Glomerular endothelial cell (primary cell): ENCODE data around the gene LRRC15. TPM values are rescaled to one million over a fixed set of nuclear protein-coding genes. Genes with fewer than 3 reads are reported as not detected.

Experiments
- DNase-seq: peaks from one replicate; pipeline ENCODE4 v3.0.0-alpha.2; 2011; ENCODE audit warnings: low read depth, low spot score; ENCODE audit errors: extremely low read depth
- total RNA-seq: library from RNA; depleted of rRNA; stranded (reverse); fragments of >200 nt; gene quantifications from 2 replicates; pipeline ENCODE4 v1.2.3, GENCODE V29; 2015

Gene LRRC15
- total RNA-seq, 1 donor from 2014 or later: not detected

GRCh38 chr3:194386066-194386465 lies 16.5 kb upstream of the LRRC15 start:
- no peak for DNase-seq

- DNase-seq: no peak
These were observed 15.0 kb upstream of the LRRC15 start for GRCh38 chr3:194384569-194385001.

- DNase-seq: no peak
These were observed 14.6 kb upstream of the LRRC15 start for GRCh38 chr3:194384156-194384555.

DNA sequence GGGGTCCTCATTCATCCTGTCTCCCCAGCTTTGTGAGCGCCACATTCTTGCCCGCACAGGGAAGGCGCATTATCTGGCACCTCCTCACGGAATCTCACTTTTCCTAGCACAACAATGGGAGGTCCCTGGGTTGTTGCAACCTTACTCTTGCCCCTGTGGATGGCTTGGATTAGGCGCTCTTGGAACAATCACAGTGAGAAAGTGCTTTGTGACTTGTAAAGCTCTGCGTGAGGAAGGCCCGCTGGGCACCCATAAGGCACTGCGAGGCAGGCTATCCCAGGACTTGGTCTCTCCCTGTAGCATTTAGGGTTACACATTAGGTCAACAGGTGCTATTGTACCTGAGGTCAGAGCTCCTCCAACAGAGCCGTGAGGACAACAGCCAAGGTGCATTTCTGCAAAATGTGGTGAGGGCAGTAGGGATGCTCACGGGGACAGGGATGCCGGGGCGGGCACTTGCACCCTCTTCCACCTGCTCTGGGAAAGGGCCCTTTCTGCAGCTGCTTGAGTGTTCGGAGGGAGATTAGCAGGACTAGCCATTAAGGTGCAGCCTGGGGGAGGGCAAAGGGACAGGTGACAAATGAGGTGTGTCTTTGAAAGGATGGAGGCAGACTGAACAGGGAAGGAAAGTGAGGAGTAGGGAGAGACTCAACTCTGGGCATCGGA lies 13.9 kb upstream of the LRRC15 start:
- DNase-seq: no peak

DNA sequence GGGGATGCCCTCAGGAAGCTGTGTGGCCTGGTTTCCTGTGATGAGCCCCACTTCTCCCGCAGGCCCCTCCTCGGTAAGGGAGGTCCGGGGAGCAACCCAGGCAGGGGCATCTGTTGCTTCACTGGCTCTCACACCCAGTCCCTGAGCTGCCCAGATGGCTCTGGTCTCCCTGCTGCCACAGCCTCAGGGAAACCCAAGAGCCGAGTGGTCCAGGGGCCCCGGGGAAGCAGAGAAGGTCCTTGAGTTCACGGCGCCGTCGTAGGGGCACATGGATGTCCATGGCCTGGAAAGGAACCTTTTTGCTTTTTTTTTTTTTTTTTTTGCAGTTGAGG lies 13.3 kb upstream of the LRRC15 start:
- no peak for DNase-seq

DNA sequence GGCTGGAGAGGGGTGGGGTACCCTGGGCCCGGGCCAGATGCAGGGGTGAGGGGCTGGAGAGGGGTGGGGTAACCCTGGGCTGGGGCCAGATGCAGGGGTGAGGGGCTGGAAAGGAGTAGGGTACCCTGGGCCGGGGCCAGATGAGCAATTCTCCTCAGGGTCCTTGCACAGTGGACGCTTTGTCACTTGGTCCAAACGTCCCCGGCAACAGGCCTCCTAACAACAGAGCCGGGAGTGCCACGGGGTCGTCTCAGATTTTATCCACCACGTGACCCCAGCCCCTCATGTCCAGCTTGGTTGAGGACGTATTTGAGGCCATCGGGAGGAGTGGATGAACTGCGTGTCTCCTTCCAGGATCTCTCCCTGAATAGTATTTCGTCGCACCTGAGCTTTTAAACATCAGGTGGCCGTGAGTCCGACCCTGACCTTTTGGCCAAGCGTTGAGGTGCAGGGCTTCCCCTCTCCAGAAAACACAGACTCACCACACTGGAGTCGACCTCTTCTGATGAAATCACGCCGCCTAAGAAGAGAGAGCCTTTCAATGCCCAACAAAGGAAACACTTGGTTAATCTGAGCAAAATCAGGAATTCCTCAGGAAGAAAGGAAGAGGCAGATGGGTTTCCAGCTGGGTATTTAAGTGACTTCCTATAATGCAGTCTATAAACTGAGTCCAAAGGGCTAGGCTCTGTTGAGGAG lies 12.8 kb upstream of the LRRC15 start:
- DNase-seq: no peak

DNA sequence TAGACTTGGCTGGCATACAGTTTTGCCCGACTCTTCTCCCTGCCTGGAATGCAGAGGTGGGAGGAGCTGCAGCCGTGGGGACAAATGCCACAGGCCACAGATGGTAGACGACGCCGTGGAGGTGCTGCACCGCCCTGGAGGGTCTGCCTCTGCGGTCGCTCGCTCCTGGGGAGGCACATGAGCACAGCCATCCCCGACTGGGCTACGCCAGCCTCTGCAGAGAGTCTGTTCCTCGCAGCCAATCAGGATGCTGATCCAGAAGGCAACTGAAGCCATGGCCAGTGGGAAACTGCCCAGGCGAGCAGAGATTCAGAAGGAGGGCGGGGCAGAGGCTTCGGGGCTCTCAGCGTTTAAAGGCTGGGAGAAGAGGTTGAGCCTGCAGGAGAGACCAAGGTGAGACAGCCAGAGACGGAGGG lies 11.9 kb upstream of the LRRC15 start:
- no peak for DNase-seq

GRCh38 chr3:194380326-194380725 lies 10.8 kb upstream of the LRRC15 start:
- no peak for DNase-seq

GRCh38 chr3:194379651-194380050 lies 10.1 kb upstream of the LRRC15 start:
- no peak for DNase-seq

DNA sequence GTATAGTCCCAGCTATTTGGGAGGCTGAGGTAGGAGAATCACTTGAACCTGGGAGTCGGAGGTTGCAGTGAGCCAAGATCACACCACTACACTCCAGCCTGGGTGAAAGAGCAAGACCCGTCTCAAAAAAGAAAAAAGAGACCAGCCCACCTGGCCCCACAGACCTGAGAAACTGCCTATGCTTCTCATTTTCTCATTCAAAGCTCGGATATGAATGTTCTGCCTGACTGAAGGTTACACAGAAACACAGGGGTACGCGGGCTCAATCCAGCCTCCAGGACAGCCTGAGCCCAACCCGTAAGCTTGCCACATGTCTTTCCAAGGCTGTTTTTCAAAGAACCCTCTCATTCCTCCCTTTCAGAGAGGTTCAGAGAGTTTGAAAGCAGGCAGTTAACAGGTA lies 9.7 kb upstream of the LRRC15 start:
- DNase-seq: no peak

GRCh38 chr3:194377708-194378107 lies 8.2 kb upstream of the LRRC15 start:
- DNase-seq: no peak

DNA sequence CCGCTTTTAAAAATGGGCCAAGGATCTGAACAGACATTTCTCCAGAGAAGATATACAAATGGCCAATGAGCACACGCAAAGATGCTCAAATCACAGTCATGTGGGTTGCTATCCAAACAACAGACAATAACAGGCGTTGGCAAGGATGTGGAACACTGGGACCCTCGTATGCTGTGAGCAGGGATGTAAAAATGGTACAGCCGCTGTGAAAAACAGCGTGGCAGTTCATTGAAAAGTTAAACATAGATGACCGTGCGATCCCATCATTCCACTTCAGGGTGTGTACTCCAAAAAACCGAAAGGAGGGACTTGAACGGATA lies 6.7 kb upstream of the LRRC15 start:
- no peak for DNase-seq

DNA sequence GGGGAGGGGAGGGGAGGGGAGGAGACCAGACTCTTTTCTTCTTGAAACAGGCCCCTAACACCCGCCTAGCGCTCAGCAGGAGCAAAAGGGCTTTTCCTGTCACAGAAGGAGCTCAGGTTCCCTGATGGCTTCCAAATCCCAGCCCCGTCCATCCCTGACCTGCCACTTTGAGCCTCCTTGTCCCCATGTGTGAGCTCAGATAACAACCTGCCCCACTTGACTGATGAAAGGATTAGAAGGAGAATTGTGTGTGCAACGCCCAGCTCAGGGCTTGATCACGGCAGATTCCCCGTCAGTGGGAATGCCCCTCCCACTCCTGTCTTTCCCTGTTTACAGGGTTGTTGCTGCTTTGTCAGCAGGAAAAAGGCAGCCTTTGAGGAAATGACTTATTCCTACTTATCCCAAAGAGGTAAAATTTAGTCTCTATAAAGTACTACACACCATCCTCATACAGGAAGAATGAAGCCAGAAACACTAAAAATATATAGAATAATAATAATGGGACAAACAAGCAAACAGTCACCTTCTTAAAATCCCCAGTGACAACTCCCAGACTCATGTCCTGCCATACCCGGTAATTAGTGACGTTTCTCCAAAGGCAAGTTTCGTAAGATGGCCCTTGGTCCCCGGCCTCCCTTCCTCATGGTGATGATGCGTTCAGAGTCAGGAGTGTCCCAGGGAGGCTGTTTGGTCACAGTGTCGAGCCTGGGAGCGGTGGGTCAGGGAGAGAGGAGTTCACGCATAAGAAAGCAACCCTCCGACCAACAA lies 6.1 kb upstream of the LRRC15 start:
- no peak for DNase-seq

- DNase-seq: no peak
These were observed 5.4 kb upstream of the LRRC15 start for GRCh38 chr3:194374935-194375334.

- DNase-seq: no peak
These were observed 4.4 kb upstream of the LRRC15 start for GRCh38 chr3:194373899-194374298.

DNA sequence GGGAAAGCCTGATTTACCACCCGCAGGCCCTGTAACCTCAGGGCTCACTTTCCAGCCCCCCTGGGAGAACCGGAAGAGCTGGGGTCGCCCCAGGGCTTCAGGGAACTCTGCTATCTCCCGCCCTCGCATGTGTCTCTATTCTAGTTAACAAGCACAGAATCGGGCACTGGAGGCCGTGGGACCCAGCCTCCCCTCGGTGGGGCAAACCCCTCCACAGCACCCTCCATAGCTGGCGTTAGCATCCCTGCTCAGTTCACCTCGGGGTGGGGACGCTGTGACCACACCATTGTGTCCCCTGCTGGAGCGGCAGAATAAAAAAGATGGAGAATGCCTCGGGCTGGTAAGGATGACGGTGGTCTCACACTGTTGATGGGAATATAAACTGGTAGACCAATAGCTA lies 3.5 kb upstream of the LRRC15 start:
- DNase-seq: no peak

DNA sequence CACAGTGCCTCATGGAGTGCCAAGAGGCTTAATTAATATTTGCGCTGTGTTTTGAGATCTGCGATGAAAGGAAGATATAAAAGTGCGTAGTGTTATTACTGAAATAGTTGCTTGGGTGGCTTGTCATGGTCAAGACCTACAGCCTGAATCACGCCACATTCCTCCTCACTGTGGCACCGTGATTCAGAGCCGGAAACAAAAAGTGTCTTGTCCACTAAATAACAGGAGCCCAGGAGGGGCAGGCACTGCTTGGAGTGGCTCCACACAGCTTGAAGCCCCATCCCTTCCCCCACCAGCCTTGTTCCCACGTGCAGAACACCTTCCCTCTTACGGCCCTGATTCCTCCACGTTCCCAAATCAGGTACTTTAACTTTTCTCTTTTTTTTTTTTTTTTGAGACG lies 1.2 kb upstream of the LRRC15 start:
- no peak for DNase-seq

- no peak for DNase-seq
These were observed 625 bp downstream of the LRRC15 start for GRCh38 chr3:194368918-194369317.

GRCh38 chr3:194367992-194368841 lies 1.3 kb downstream of the LRRC15 start:
- no peak for DNase-seq

- no peak for DNase-seq
These were observed 3.5 kb downstream of the LRRC15 start for GRCh38 chr3:194365978-194366490.

GRCh38 chr3:194365526-194365925 lies 4.0 kb downstream of the LRRC15 start:
- no peak for DNase-seq
